GM23338 (cell line): ENCODE results near the gene ANKRD44. TPM values are rescaled to one million over a fixed set of nuclear protein-coding genes. Genes with fewer than 3 reads are reported as not detected.

Experiments
- ATAC-seq: fragments of 200-7000 bp; cut with Tn5 transposase; 3 replicates; pipeline ENCODE4 v1.9.1; 2020
- DNase-seq: peaks from one replicate; pipeline ENCODE4 v3.0.0-alpha.2; 2015; ENCODE audit warnings: low spot score
- H2AFZ ChIP-seq: fragments of 200-600 bp; sonication (generic); 2 replicates; pipeline ENCODE4 v1.8.0; 2016; ENCODE audit warnings: antibody characterized with exemption, mild to moderate bottlenecking, moderate library complexity
- H3F3A ChIP-seq: fragments of 200-600 bp; sonication (generic); replicated peaks from 2 replicates; pipeline ENCODE4 v1.8.0; 2017; ENCODE audit warnings: antibody characterized with exemption, mixed run types, low read depth
- H3K27ac ChIP-seq: fragments of 200-600 bp; sonication (generic); 2 replicates; pipeline ENCODE4 v1.6.1; 2016; ENCODE audit warnings: low read depth
- H3K27me3 ChIP-seq: fragments of 200-600 bp; sonication (generic); 2 replicates; pipeline ENCODE4 v1.8.0; 2016; ENCODE audit warnings: mild to moderate bottlenecking, mixed run types, moderate library complexity; ENCODE audit not compliant: insufficient read depth
- H3K36me3 ChIP-seq: fragments of 200-600 bp; sonication (generic); 2 replicates; pipeline ENCODE4 v1.8.0; 2016; ENCODE audit warnings: mild to moderate bottlenecking; ENCODE audit not compliant: insufficient read depth
- H3K4me1 ChIP-seq: fragments of 200-600 bp; sonication (generic); 2 replicates; pipeline ENCODE4 v1.8.0; 2016; ENCODE audit warnings: mild to moderate bottlenecking, moderate library complexity; ENCODE audit not compliant: insufficient read depth
- H3K4me2 ChIP-seq: fragments of 200-600 bp; sonication (generic); 2 replicates; pipeline ENCODE4 v1.7.1; 2017; ENCODE audit warnings: mixed run types
- H3K4me3 ChIP-seq: fragments of 200-600 bp; sonication (generic); 2 replicates; pipeline ENCODE4 v1.6.1; 2016; ENCODE audit warnings: mixed run types
- H3K79me2 ChIP-seq: fragments of 200-600 bp; sonication (generic); replicated peaks from 2 replicates; pipeline ENCODE4 v1.8.0; 2017; ENCODE audit warnings: mild to moderate bottlenecking; ENCODE audit not compliant: insufficient read depth
- H3K9me2 ChIP-seq: fragments of 200-600 bp; sonication (generic); 2 replicates; pipeline ENCODE4 v1.8.0; 2017; ENCODE audit not compliant: insufficient read depth
- H4K20me1 ChIP-seq: fragments of 200-600 bp; sonication (generic); replicated peaks from 2 replicates; pipeline ENCODE4 v1.8.0; 2017; ENCODE audit warnings: mild to moderate bottlenecking; ENCODE audit not compliant: insufficient read depth
- H3K27ac Mint-ChIP-seq: 2 replicates; pipeline ENCODE4 v1.8.0; 2020; ENCODE audit warnings: inconsistent platforms, mild to moderate bottlenecking, moderate library complexity, mixed read lengths
- H3K27me3 Mint-ChIP-seq: 3 replicates; pipeline ENCODE4 v1.8.0; 2022; ENCODE audit warnings: low read depth, mild to moderate bottlenecking, moderate library complexity, mixed read lengths, inconsistent platforms; ENCODE audit not compliant: insufficient read depth, poor library complexity
- H3K36me3 Mint-ChIP-seq: 3 replicates; pipeline ENCODE4 v1.8.0; 2021; ENCODE audit warnings: low read depth, mild to moderate bottlenecking, inconsistent platforms, moderate library complexity, mixed read lengths
- H3K4me1 Mint-ChIP-seq: 3 replicates; pipeline ENCODE4 v1.8.0; 2020; ENCODE audit warnings: mild to moderate bottlenecking, inconsistent platforms, mixed read lengths
- H3K4me3 Mint-ChIP-seq: 3 replicates; pipeline ENCODE4 v1.8.0; 2021; ENCODE audit warnings: moderate library complexity, mild to moderate bottlenecking, inconsistent platforms, mixed read lengths
- H3K9me3 Mint-ChIP-seq: 3 replicates; pipeline ENCODE4 v1.8.0; 2020; ENCODE audit warnings: moderate library complexity, mild to moderate bottlenecking, inconsistent platforms, mixed read lengths
- CTCF ChIP-seq, 2 experiments: fragments of 200-600 bp in 1 of 2; sonication (generic) in 1 of 2; conservative IDR thresholded peaks; 2 replicates each; pipeline versions ENCODE4 v1.5.1 to v1.6.1; 2016 to 2017; ENCODE audit warnings: antibody characterized with exemption in 2 of 2, low read depth in 2 of 2, mild to moderate bottlenecking in 2 of 2, moderate library complexity in 1 of 2
- ETS1 ChIP-seq: IDR thresholded peaks from 2 replicates; pipeline ENCODE4 v1.6.1; 2016; ENCODE audit warnings: antibody characterized with exemption
- EZH2 ChIP-seq: fragments of 200-600 bp; sonication (generic); IDR thresholded peaks from one replicate; pipeline ENCODE4 v1.8.0; 2017; ENCODE audit warnings: antibody characterized with exemption, mild to moderate bottlenecking, low read depth; ENCODE audit not compliant: unreplicated experiment
- EZH2phosphoT487 ChIP-seq: fragments of 200-600 bp; sonication (generic); IDR thresholded peaks from one replicate; pipeline ENCODE4 v1.8.1; 2018; ENCODE audit warnings: antibody characterized with exemption; ENCODE audit not compliant: unreplicated experiment
- JUNB ChIP-seq: IDR thresholded peaks from one replicate; pipeline ENCODE4 v1.6.1; 2016; ENCODE audit warnings: antibody characterized with exemption; ENCODE audit not compliant: unreplicated experiment
- NANOG ChIP-seq: IDR thresholded peaks from 2 replicates; pipeline ENCODE4 v1.6.1; 2016; ENCODE audit warnings: antibody characterized with exemption, borderline replicate concordance
- REST ChIP-seq: IDR thresholded peaks from one replicate; pipeline ENCODE4 v1.6.1; 2018; ENCODE audit warnings: antibody characterized with exemption; ENCODE audit not compliant: unreplicated experiment
- STAT1 ChIP-seq: IDR thresholded peaks from one replicate; pipeline ENCODE4 v1.6.1; 2016; ENCODE audit warnings: antibody characterized with exemption; ENCODE audit not compliant: unreplicated experiment
- ZNF462 ChIP-seq: fragments of 250-450 bp; sonication (Bioruptor Pico); IDR thresholded peaks from 2 replicates; pipeline ENCODE4 v1.5.0; 2020; ENCODE audit warnings: mild to moderate bottlenecking, moderate library complexity
- polyA plus RNA-seq: library from polyadenylated mRNA; unstranded; fragments of >200 nt; fragmentation: Nextera tagmentation; extraction: Ambion mirVana; gene quantifications from 2 replicates; pipeline ENCODE4 v1.2.1, GENCODE V29; 2016
- total RNA-seq: library from RNA; depleted of rRNA; stranded (reverse); fragments of >200 nt; shearing (Covaris generic); gene quantifications from 2 replicates; pipeline ENCODE4 v1.2.3, GENCODE V29; 2014

Gene ANKRD44
- total and polyA plus RNA-seq, 2 experiments from 2014 or later, result 0.44 to 0.56 TPM

- Histone ChIP-seq H3K4me2 (no peak overlapping the region), H3K27ac (no peak overlapping the region), H3K4me3 (no peak overlapping the region), H3K4me1 (peaks cover 11% of the 10 kb centered on the region; the same call in 1 of the 2 replicates), H3K36me3 (no peaks in the 10 kb centered on the region), H3K9me2 (no peaks in the 10 kb centered on the region), H3K27me3 (no peaks in the 10 kb centered on the region), H3K79me2 (no peaks in the 10 kb centered on the region), H3F3A (no peaks in the 10 kb centered on the region), H2AFZ (no peak overlapping the region), H4K20me1 (no peaks in the 10 kb centered on the region)
- H3K4me1 Mint-ChIP-seq, result peaks cover 18% of the 10 kb centered on the region; the same call in 2 of the 3 replicates
- H3K4me3 Mint-ChIP-seq, result no peak overlapping the region
- no peaks in the 10 kb centered on the region for H3K36me3 Mint-ChIP-seq
- peaks cover 2% of the 10 kb centered on the region for H3K27me3 Mint-ChIP-seq
- TF ChIP-seq NANOG (no peak), EZH2phosphoT487 (no peak)
- DNase-seq, result no peak
- H3K27ac Mint-ChIP-seq, result peak overlapping the region; percentile 15; the same call in 1 of the 2 replicates
- H3K9me3 Mint-ChIP-seq, result no peaks in the 10 kb centered on the region
- no peak for ATAC-seq
Measured at GRCh38 chr2:196989496-196989895, 321.1 kb downstream of the ANKRD44 start.

GRCh38 chr2:196988639-196989038 is 321.9 kb downstream of the ANKRD44 start:
- H3K4me3 ChIP-seq, result no peak overlapping the region
- ATAC-seq (no peak), DNase-seq (no peak)
- H3K36me3 ChIP-seq, result no peaks in the 10 kb centered on the region
- peaks cover 2% of the 10 kb centered on the region for H3K27me3 Mint-ChIP-seq
- peaks cover 11% of the 10 kb centered on the region; the same call in 1 of the 2 replicates for H3K4me1 ChIP-seq
- no peaks in the 10 kb centered on the region for H3K9me2 ChIP-seq
- H3K79me2 ChIP-seq, result no peaks in the 10 kb centered on the region
- no peak overlapping the region for H3K4me3 Mint-ChIP-seq
- H3K36me3 Mint-ChIP-seq, result no peaks in the 10 kb centered on the region
- peaks cover 21% of the 10 kb centered on the region; the same call in 2 of the 3 replicates for H3K4me1 Mint-ChIP-seq
- H3K27ac ChIP-seq, result no peak overlapping the region
- H3K4me2 ChIP-seq, result peak overlapping the region; percentile 16
- H3K9me3 Mint-ChIP-seq, result no peaks in the 10 kb centered on the region
- H2AFZ ChIP-seq, result no peak overlapping the region
- no peaks in the 10 kb centered on the region for H3K27me3 ChIP-seq
- H4K20me1 ChIP-seq, result no peaks in the 10 kb centered on the region
- no peaks in the 10 kb centered on the region for H3F3A ChIP-seq
- peak overlapping the region; percentile 66; the same call in 1 of the 2 replicates for H3K27ac Mint-ChIP-seq
- TF ChIP-seq JUNB (no peak), CTCF (conservative IDR thresholded peaks at IDR 0.05; ENCODE audit: low read depth in 2 of 2) (no peak), REST (no peak), EZH2 (no peak), ZNF462 (CRISPR knock-in tag) (no peak), STAT1 (no peak), EZH2phosphoT487 (no peak), ETS1 (no peak)
